Panc1 (cell line): ENCODE measurements around the gene PLD1. TPM values are rescaled to one million over a fixed set of nuclear protein-coding genes. Genes with fewer than 3 reads are reported as not detected.

ENCODE experiments used
- ATAC-seq: fragments of 200-7000 bp; cut with Tn5 transposase; 2 replicates; pipeline ENCODE4 v1.9.1; 2020; ENCODE audit warnings: mild to moderate bottlenecking, moderate library complexity
- BruUV-seq: library from RNA; stranded (reverse); fragments of 400-500 nt; replicated peaks from 2 replicates; lab custom pipeline; 2021; lab: Mats Ljungman, UMichigan
- CTCF ChIA-PET: fragments of 300-600 bp; sonication (Branson Sonifier 250); formaldehyde crosslinking; loops from one replicate; lab custom pipeline; 2022; ENCODE audit warnings: antibody characterized with exemption; lab: Charles Lee
- POLR2A ChIA-PET: fragments of 300-600 bp; sonication (Branson Sonifier 250); formaldehyde crosslinking; loops from one replicate; lab custom pipeline; 2022; ENCODE audit warnings: antibody characterized with exemption; lab: Charles Lee
- DNase-seq: peaks from one replicate; pipeline ENCODE4 v3.0.0-alpha.2; 2010; ENCODE audit warnings: low read depth, low spot score
- H3K27ac ChIP-seq: 2 replicates; pipeline ENCODE4 v1.5.1; 2011; ENCODE audit warnings: mild to moderate bottlenecking, low read length, inconsistent platforms
- H3K27me3 ChIP-seq: fragments of 200-500 bp; sonication (Bioruptor generic); 2 replicates; pipeline ENCODE4 v1.6.0; 2014; ENCODE audit warnings: low read length, inconsistent platforms; ENCODE audit not compliant: control insufficient read depth, insufficient read depth
- H3K36me3 ChIP-seq: fragments of 200-500 bp; sonication (Bioruptor generic); 2 replicates; pipeline ENCODE4 v1.5.1; 2014; ENCODE audit warnings: inconsistent platforms, mild to moderate bottlenecking, low read length, moderate library complexity; ENCODE audit not compliant: control insufficient read depth, insufficient read depth
- H3K4me1 ChIP-seq: 2 replicates; pipeline ENCODE4 v1.5.1; 2011; ENCODE audit warnings: inconsistent platforms, mild to moderate bottlenecking, low read length, moderate library complexity; ENCODE audit not compliant: control insufficient read depth, insufficient read depth
- H3K4me3 ChIP-seq, 2 experiments: 2 replicates each; pipeline ENCODE4 v1.5.1; 2011 to 2012; ENCODE audit warnings: low read depth in 2 of 2, low read length in 2 of 2, mild to moderate bottlenecking in 2 of 2, inconsistent platforms in 1 of 2, moderate library complexity in 1 of 2
- H3K9me3 ChIP-seq: fragments of 200-500 bp; sonication (Bioruptor generic); 2 replicates; pipeline ENCODE4 v1.5.1; 2014; ENCODE audit warnings: low read depth, mild to moderate bottlenecking, inconsistent platforms, low read length, moderate library complexity; ENCODE audit not compliant: control insufficient read depth, insufficient read depth
- CTCF ChIP-seq: fragments of 450-650 bp; IDR thresholded peaks from 2 replicates; pipeline ENCODE4 v1.5.1; 2017; ENCODE audit warnings: mild to moderate bottlenecking
- POLR2AphosphoS5 ChIP-seq: IDR thresholded peaks from 2 replicates; pipeline ENCODE4 v1.6.1; 2012; ENCODE audit warnings: mild to moderate bottlenecking, low read depth, low read length, moderate library complexity
- REST ChIP-seq, 2 experiments: IDR thresholded peaks; 2 replicates each; pipeline ENCODE4 v1.6.1; 2011 to 2012; ENCODE audit warnings: low read depth in 2 of 2, control low read depth in 1 of 2, low read length in 1 of 2, mild to moderate bottlenecking in 1 of 2, moderate library complexity in 1 of 2; ENCODE audit not compliant: insufficient read depth in 1 of 2
- SIN3A ChIP-seq: IDR thresholded peaks from 2 replicates; pipeline ENCODE4 v1.6.1; 2012; ENCODE audit warnings: low read depth, mild to moderate bottlenecking, low read length, moderate library complexity, borderline replicate concordance; ENCODE audit not compliant: insufficient read depth
- TCF7L2 ChIP-seq: IDR thresholded peaks from 2 replicates; pipeline ENCODE4 v1.6.1; 2011; ENCODE audit warnings: mild to moderate bottlenecking, low read depth, low read length, inconsistent platforms
- in situ Hi-C: cut with HindIII; loops from 2 replicates; pipeline ENCODE4 v1.10.0; 2016; ENCODE audit warnings: low sequenced_read_pairs, low pct_unique_long_range_greater_than_20kb
- intact Hi-C: fragments of 100-400 bp; cut with micrococcal nuclease; formaldehyde crosslinking; loops from one replicate; pipeline ENCODE4 v1.10.0; 2022; ENCODE audit not compliant: unreplicated experiment
- total RNA-seq: library from RNA; stranded (reverse); gene quantifications from one replicate; pipeline ENCODE4 v1.2.1, GENCODE V29; 2021; ENCODE audit not compliant: unreplicated experiment

PLD1 gene
- total RNA-seq, 1 experiment from 2014 or later = 20.6 TPM

GRCh38 chr3:171620825-171621434 lies 189.4 kb downstream of the PLD1 start:
- TF ChIP-seq POLR2AphosphoS5 = no peak
- no peak for TF ChIP-seq REST (IDR thresholded peaks at IDR 0.05; ENCODE audit: insufficient read depth in 1 of 2, low read depth in 2 of 2, low read length in 1 of 2)
- TF ChIP-seq CTCF = no peak
- TF ChIP-seq TCF7L2 = no peak
- no peak for TF ChIP-seq SIN3A
- H3K4me3 ChIP-seq = no peak overlapping the region
- in situ Hi-C loops = no loop called here
- DNase-seq (no peak), ATAC-seq (peak; percentile 73; the same call in 1 of the 2 replicates)
- intact Hi-C loops = no loop called here
- BruUV-seq = no TSS peak
- H3K36me3 ChIP-seq = no peaks in the 10 kb centered on the region
- no peaks in the 10 kb centered on the region for H3K27me3 ChIP-seq
- POLR2A ChIA-PET = interaction anchor here (0.6 kb wide), 2 partner anchors 23 to 30 kb away, joined by 3 to 5 read pairs; no protein-coding TSS in a partner anchor
- H3K9me3 ChIP-seq = no peaks in the 10 kb centered on the region
- H3K27ac ChIP-seq = no peak overlapping the region
- CTCF ChIA-PET = interaction anchor here (0.6 kb wide), 1 partner anchor 164 kb away, joined by 3 read pairs; no protein-coding TSS in a partner anchor
- H3K4me1 ChIP-seq = peaks cover 8% of the 10 kb centered on the region; the same call in 1 of the 2 replicates

GRCh38 chr3:171616798-171617197 lies 193.5 kb downstream of the PLD1 start:
- H3K4me1 ChIP-seq = peaks cover 8% of the 10 kb centered on the region; the same call in 1 of the 2 replicates
- no peak overlapping the region for H3K4me3 ChIP-seq
- no peak for ATAC-seq
- TF ChIP-seq TCF7L2 = no peak
- TF ChIP-seq REST (IDR thresholded peaks at IDR 0.05; ENCODE audit: insufficient read depth in 1 of 2, low read depth in 2 of 2, low read length in 1 of 2) = no peak
- TF ChIP-seq SIN3A = no peak
- no peak for TF ChIP-seq POLR2AphosphoS5
- no peak for TF ChIP-seq CTCF
- CTCF ChIA-PET = no interaction called here
- no peak for DNase-seq
- POLR2A ChIA-PET = no interaction called here
- intact Hi-C loops (no loop called here), in situ Hi-C loops (no loop called here)
- H3K36me3 ChIP-seq = no peaks in the 10 kb centered on the region
- no peaks in the 10 kb centered on the region for H3K27me3 ChIP-seq
- no peaks in the 10 kb centered on the region for H3K9me3 ChIP-seq
- H3K27ac ChIP-seq = no peak overlapping the region
- no TSS peak for BruUV-seq
